ENCODE measurements around the gene EPC2.

DNA sequence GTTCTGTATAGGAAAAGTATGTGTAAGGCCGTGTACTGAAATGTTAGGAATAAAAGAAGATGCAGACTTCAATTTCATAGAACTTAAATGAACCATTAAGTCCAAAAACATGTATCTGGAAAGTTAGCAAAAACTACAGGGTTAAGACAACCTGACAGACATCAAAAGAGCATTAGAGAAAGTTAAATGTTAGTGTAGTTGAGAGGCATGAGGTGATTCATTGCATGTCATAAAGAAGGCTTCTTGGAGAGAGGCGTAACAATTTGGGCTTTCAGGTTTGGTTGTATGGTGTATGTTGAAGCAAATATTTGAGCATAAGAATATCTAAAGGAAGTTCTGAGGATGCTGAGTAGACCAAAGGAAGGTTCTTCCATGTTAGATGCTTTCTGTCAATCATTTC is 6.3 kb downstream of the EPC2 start:
- TF ChIP-seq FOXK2 (IDR thresholded peaks at IDR 0.05) = no peak
- TF ChIP-seq POLR2AphosphoS5 (IDR thresholded peaks at IDR 0.05; ENCODE audit: low read length) = no peak
- TF ChIP-seq TARDBP (IDR thresholded peaks at IDR 0.05; ENCODE audit: borderline replicate concordance) = no peak
- TF ChIP-seq NBN (IDR thresholded peaks at IDR 0.05) = no peak
- no peak for TF ChIP-seq RAD21 (IDR thresholded peaks at IDR 0.05; ENCODE audit: insufficient read depth, low read depth, low read length)
- no peak for TF ChIP-seq SMARCA5 (IDR thresholded peaks at IDR 0.05)
- TF ChIP-seq SMC3 (IDR thresholded peaks at IDR 0.05; ENCODE audit: borderline replicate concordance, low read length) = no peak
- TF ChIP-seq, protein P1, sequence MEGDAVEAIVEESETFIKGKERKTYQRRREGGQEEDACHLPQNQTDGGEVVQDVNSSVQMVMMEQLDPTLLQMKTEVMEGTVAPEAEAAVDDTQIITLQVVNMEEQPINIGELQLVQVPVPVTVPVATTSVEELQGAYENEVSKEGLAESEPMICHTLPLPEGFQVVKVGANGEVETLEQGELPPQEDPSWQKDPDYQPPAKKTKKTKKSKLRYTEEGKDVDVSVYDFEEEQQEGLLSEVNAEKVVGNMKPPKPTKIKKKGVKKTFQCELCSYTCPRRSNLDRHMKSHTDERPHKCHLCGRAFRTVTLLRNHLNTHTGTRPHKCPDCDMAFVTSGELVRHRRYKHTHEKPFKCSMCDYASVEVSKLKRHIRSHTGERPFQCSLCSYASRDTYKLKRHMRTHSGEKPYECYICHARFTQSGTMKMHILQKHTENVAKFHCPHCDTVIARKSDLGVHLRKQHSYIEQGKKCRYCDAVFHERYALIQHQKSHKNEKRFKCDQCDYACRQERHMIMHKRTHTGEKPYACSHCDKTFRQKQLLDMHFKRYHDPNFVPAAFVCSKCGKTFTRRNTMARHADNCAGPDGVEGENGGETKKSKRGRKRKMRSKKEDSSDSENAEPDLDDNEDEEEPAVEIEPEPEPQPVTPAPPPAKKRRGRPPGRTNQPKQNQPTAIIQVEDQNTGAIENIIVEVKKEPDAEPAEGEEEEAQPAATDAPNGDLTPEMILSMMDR (IDR thresholded peaks at IDR 0.05 in 2 of 3, conservative IDR thresholded peaks at IDR 0.05 in 1 of 3; ENCODE audit: control insufficient read depth in 2 of 3, extremely low read depth in 1 of 3, insufficient read depth in 1 of 3, low read depth in 3 of 3, low read length in 3 of 3) = no peak
- no peak for TF ChIP-seq CBX5 (IDR thresholded peaks at IDR 0.05; ENCODE audit: low read depth)
- no peak for TF ChIP-seq EZH2 (IDR thresholded peaks at IDR 0.05; ENCODE audit: borderline replicate concordance, control insufficient read depth, low read depth, low read length)
- TF ChIP-seq ZNF384 (IDR thresholded peaks at IDR 0.05; ENCODE audit: borderline replicate concordance, low read depth, low read length) = no peak
- no peak for TF ChIP-seq POLR2A (IDR thresholded peaks at IDR 0.05; ENCODE audit: low read depth, low read length)
- no peak for TF ChIP-seq BMI1 (IDR thresholded peaks at IDR 0.05; ENCODE audit: borderline replicate concordance)
- TF ChIP-seq ASH2L (IDR thresholded peaks at IDR 0.05; ENCODE audit: borderline replicate concordance, low read depth) = no peak
